ENCODE results near the gene PRKCI.

The PRKCI gene

DNA sequence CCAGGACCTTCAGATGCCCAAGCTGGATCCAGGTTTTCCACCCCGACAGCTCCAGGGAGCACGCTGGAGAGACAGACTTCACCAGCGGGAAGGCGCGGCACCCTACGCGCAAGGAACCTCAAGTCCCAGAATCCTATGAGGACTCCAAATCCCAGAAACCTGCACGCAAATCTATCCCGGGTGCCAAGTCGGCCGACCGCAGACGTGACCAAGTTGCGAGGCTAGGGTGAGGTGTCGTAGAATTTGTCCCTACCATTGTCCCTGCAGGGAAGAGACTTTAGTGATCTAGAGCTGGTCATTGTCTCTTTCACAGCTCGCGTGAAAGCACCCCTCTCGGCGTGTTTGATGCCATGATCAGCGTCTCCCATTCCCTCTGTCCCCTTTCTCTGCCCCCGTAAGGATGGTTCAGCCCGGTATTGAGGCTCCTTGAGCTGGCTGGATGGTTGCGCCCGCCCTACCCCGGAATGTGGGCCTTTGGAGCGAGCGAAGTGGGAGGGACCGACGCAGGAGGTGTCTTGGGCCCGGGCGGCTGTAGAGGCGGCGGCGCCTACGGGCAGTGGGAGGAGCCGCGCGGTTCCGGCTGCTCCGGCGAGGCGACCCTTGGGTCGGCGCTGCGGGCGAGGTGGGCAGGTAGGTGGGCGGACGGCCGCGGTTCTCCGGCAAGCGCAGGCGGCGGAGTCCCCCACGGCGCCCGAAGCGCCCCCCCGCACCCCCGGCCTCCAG lies at the start of gene PRKCI:
Gene PRKCI, plus strand, starts transcription at position 501 of the 723 bp plus-strand sequence. CDS start 246 bp downstream, outside the sequence.
- Histone ChIP-seq H3K9ac (ENCODE audit: low read depth, low read length, poor library complexity, severe bottlenecking) (peak within 1 kb of the TSS; percentile 66), H3K9me3 (ENCODE audit: insufficient read depth, low read depth, low read length) (no peaks in the 10 kb centered on the region), H3K4me1 (ENCODE audit: insufficient read depth, low read length, poor library complexity, severe bottlenecking) (peaks cover 25% of the 10 kb centered on the region), H3K9me2 (replicated peaks; ENCODE audit: low read depth, low read length) (no peaks in the 10 kb centered on the region), H2AFZ (ENCODE audit: low read length) (peak within 1 kb of the TSS; percentile 95), H4K20me1 (ENCODE audit: insufficient read depth, low read length, poor library complexity, severe bottlenecking) (peaks cover 6% of the 10 kb centered on the region), H3F3A (ENCODE audit: low read depth) (no peaks in the 10 kb centered on the region), H3K79me2 (ENCODE audit: insufficient read depth, low read length) (peaks cover 22% of the 10 kb centered on the region), H3K4me3 (ENCODE audit: low read length, poor library complexity, severe bottlenecking) (peak within 1 kb of the TSS; percentile 86), H3K27me3 (ENCODE audit: insufficient read depth, low read length, poor library complexity, severe bottlenecking) (no peaks in the 10 kb centered on the region), H3K4me2 (ENCODE audit: low read depth, low read length, poor library complexity, severe bottlenecking) (peak within 1 kb of the TSS; percentile 84), H3K36me3 (ENCODE audit: insufficient read depth, low read length) (no peaks in the 10 kb centered on the region)
- TF ChIP-seq EZH2phosphoT487 (IDR thresholded peaks at IDR 0.05; ENCODE audit: borderline replicate concordance), result no peak
- TF ChIP-seq, protein P1, sequence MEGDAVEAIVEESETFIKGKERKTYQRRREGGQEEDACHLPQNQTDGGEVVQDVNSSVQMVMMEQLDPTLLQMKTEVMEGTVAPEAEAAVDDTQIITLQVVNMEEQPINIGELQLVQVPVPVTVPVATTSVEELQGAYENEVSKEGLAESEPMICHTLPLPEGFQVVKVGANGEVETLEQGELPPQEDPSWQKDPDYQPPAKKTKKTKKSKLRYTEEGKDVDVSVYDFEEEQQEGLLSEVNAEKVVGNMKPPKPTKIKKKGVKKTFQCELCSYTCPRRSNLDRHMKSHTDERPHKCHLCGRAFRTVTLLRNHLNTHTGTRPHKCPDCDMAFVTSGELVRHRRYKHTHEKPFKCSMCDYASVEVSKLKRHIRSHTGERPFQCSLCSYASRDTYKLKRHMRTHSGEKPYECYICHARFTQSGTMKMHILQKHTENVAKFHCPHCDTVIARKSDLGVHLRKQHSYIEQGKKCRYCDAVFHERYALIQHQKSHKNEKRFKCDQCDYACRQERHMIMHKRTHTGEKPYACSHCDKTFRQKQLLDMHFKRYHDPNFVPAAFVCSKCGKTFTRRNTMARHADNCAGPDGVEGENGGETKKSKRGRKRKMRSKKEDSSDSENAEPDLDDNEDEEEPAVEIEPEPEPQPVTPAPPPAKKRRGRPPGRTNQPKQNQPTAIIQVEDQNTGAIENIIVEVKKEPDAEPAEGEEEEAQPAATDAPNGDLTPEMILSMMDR (conservative IDR thresholded peaks at IDR 0.05; ENCODE audit: low read length), result no peak

DNA sequence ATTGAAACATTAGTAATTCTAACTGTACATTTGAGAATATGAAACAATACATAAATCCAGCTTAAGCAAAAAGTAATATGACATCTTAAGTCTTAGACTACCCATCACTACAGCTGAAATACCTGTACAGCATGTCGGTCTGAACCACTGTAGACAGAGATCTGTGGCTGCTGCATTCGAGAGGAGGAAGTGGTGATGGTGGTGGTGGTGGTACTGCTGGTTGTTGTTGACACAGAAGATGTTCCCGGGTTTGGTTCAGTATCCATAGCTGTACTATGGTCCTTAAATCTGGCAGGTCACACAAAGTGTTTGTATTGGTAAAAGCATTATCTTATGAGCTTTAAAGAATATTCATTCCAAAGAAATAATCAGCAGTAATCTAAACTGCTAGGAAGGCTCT lies 43.6 kb upstream of the PRKCI start:
- H3K4me1 ChIP-seq (ENCODE audit: insufficient read depth, low read length, poor library complexity, severe bottlenecking), result peaks cover 23% of the 10 kb centered on the region
- H3K9me3 ChIP-seq (ENCODE audit: insufficient read depth, low read depth, low read length), result no peaks in the 10 kb centered on the region
- H3K4me2 ChIP-seq (ENCODE audit: low read depth, low read length, poor library complexity, severe bottlenecking), result peak overlapping the region; percentile 82
- H3K79me2 ChIP-seq (ENCODE audit: insufficient read depth, low read length), result peaks cover 70% of the 10 kb centered on the region
- peak overlapping the region; percentile 91 for H3K9ac ChIP-seq (ENCODE audit: low read depth, low read length, poor library complexity, severe bottlenecking)
- H3K27me3 ChIP-seq (ENCODE audit: insufficient read depth, low read length, poor library complexity, severe bottlenecking), result no peaks in the 10 kb centered on the region
- H2AFZ ChIP-seq (ENCODE audit: low read length), result no peak overlapping the region
- H3F3A ChIP-seq (ENCODE audit: low read depth), result no peaks in the 10 kb centered on the region
- peak overlapping the region; percentile 97 for H3K4me3 ChIP-seq (ENCODE audit: low read length, poor library complexity, severe bottlenecking)
- H4K20me1 ChIP-seq (ENCODE audit: insufficient read depth, low read length, poor library complexity, severe bottlenecking), result peaks cover 38% of the 10 kb centered on the region
- TF ChIP-seq, protein P1 (conservative IDR thresholded peaks at IDR 0.05; ENCODE audit: low read length), result no peak
- TF ChIP-seq EZH2phosphoT487 (IDR thresholded peaks at IDR 0.05; ENCODE audit: borderline replicate concordance), result no peak
- H3K36me3 ChIP-seq (ENCODE audit: insufficient read depth, low read length), result peaks cover 11% of the 10 kb centered on the region; the same call in 1 of the 2 replicates
- H3K9me2 ChIP-seq (replicated peaks; ENCODE audit: low read depth, low read length), result no peaks in the 10 kb centered on the region

DNA sequence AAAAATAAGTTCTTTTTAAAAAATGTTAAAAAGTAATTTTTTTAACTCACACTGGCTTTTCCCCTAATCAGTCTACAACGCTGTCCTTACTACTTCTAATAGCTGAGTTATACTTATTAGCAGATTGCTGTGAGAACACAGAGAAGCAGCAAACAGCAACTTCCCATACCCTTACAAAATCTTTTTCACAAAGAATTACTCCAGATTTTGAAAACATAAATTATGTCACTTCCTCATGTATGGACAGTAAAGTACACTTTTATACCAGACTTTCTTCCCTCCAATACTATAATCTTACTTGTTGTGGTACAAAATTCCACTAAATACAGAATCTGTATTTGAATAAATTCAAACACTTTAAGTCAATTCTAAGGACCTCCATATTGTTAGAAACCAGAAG lies 42.8 kb upstream of the PRKCI start:
- Histone ChIP-seq H3K4me1 (ENCODE audit: insufficient read depth, low read length, poor library complexity, severe bottlenecking) (peaks cover 19% of the 10 kb centered on the region), H3K79me2 (ENCODE audit: insufficient read depth, low read length) (peaks cover 64% of the 10 kb centered on the region), H4K20me1 (ENCODE audit: insufficient read depth, low read length, poor library complexity, severe bottlenecking) (peaks cover 33% of the 10 kb centered on the region), H3K4me2 (ENCODE audit: low read depth, low read length, poor library complexity, severe bottlenecking) (peak overlapping the region; percentile 82), H2AFZ (ENCODE audit: low read length) (no peak overlapping the region), H3F3A (ENCODE audit: low read depth) (no peaks in the 10 kb centered on the region), H3K36me3 (ENCODE audit: insufficient read depth, low read length) (peaks cover 11% of the 10 kb centered on the region; the same call in 1 of the 2 replicates), H3K9ac (ENCODE audit: low read depth, low read length, poor library complexity, severe bottlenecking) (peak overlapping the region; percentile 91), H3K27me3 (ENCODE audit: insufficient read depth, low read length, poor library complexity, severe bottlenecking) (no peaks in the 10 kb centered on the region), H3K4me3 (ENCODE audit: low read length, poor library complexity, severe bottlenecking) (peak overlapping the region; percentile 97), H3K9me3 (ENCODE audit: insufficient read depth, low read depth, low read length) (no peaks in the 10 kb centered on the region), H3K9me2 (replicated peaks; ENCODE audit: low read depth, low read length) (no peaks in the 10 kb centered on the region)
- TF ChIP-seq EZH2phosphoT487 (IDR thresholded peaks at IDR 0.05; ENCODE audit: borderline replicate concordance), result no peak
- TF ChIP-seq, protein P1 (conservative IDR thresholded peaks at IDR 0.05; ENCODE audit: low read length), result no peak
